ENCODE data around the gene LRCH3.
"Not testable (repeated sequence)": the region's sequence is repeated elsewhere in the genome, so short reads cannot be mapped to it uniquely, and the experiment has no call there.

DNA sequence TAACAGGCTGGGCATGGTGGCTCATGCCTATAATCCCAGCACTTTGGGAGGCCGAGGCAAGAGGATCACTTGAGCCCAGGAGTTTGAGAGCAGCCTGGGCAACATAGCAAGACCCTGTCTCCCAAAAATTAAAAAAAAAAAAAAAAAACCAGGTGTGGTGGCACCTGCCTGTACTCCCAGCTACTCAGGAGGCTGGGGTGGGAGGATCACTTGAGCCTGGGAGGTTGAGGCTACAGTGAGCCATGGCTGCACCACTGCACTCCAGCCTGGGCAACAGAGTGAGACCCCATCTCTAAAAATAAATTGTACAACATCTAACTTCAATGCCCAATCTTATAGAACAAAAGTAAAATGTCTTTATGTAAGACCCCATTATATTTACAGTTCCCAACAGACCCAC lies 95.0 kb downstream of the LRCH3 start:
- TF ChIP-seq, protein P1, sequence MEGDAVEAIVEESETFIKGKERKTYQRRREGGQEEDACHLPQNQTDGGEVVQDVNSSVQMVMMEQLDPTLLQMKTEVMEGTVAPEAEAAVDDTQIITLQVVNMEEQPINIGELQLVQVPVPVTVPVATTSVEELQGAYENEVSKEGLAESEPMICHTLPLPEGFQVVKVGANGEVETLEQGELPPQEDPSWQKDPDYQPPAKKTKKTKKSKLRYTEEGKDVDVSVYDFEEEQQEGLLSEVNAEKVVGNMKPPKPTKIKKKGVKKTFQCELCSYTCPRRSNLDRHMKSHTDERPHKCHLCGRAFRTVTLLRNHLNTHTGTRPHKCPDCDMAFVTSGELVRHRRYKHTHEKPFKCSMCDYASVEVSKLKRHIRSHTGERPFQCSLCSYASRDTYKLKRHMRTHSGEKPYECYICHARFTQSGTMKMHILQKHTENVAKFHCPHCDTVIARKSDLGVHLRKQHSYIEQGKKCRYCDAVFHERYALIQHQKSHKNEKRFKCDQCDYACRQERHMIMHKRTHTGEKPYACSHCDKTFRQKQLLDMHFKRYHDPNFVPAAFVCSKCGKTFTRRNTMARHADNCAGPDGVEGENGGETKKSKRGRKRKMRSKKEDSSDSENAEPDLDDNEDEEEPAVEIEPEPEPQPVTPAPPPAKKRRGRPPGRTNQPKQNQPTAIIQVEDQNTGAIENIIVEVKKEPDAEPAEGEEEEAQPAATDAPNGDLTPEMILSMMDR (IDR thresholded peaks at IDR 0.05; ENCODE audit: poor library complexity, severe bottlenecking) = not testable (repeated sequence)
- TF ChIP-seq, protein P2, sequence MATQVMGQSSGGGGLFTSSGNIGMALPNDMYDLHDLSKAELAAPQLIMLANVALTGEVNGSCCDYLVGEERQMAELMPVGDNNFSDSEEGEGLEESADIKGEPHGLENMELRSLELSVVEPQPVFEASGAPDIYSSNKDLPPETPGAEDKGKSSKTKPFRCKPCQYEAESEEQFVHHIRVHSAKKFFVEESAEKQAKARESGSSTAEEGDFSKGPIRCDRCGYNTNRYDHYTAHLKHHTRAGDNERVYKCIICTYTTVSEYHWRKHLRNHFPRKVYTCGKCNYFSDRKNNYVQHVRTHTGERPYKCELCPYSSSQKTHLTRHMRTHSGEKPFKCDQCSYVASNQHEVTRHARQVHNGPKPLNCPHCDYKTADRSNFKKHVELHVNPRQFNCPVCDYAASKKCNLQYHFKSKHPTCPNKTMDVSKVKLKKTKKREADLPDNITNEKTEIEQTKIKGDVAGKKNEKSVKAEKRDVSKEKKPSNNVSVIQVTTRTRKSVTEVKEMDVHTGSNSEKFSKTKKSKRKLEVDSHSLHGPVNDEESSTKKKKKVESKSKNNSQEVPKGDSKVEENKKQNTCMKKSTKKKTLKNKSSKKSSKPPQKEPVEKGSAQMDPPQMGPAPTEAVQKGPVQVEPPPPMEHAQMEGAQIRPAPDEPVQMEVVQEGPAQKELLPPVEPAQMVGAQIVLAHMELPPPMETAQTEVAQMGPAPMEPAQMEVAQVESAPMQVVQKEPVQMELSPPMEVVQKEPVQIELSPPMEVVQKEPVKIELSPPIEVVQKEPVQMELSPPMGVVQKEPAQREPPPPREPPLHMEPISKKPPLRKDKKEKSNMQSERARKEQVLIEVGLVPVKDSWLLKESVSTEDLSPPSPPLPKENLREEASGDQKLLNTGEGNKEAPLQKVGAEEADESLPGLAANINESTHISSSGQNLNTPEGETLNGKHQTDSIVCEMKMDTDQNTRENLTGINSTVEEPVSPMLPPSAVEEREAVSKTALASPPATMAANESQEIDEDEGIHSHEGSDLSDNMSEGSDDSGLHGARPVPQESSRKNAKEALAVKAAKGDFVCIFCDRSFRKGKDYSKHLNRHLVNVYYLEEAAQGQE (IDR thresholded peaks at IDR 0.05; ENCODE audit: borderline replicate concordance) = not testable (repeated sequence)
- not testable (repeated sequence) for TF ChIP-seq EZH2 (IDR thresholded peaks at IDR 0.05; ENCODE audit: borderline replicate concordance, insufficient read depth, low read length, poor library complexity, severe bottlenecking); MXI1 (conservative IDR thresholded peaks at IDR 0.05; ENCODE audit: poor library complexity, severe bottlenecking); TAF1 (IDR thresholded peaks at IDR 0.05; ENCODE audit: low read depth)

All from neural cell (in vitro differentiated cells).